ENCODE measurements around the gene RPL36.

- TF ChIP-seq CTCF (IDR thresholded peaks at IDR 0.05), result no peak
- no peak for TF ChIP-seq POLR2AphosphoS5 (IDR thresholded peaks at IDR 0.05)
These were observed 43.4 kb upstream of the RPL36 start for GRCh38 chr19:5646703-5647102.
